Neural cell (in vitro differentiated cells): Measurements from ENCODE around the gene MRPS15.

Experiments used
- CTCF ChIP-seq: fragments of 450-650 bp; IDR thresholded peaks from 2 replicates; pipeline ENCODE4 v1.5.1; 2014; ENCODE audit warnings: antibody characterized with exemption, mild to moderate bottlenecking, moderate library complexity; ENCODE audit not compliant: poor library complexity, severe bottlenecking
- POLR2AphosphoS5 ChIP-seq: IDR thresholded peaks from 2 replicates; pipeline ENCODE4 v1.6.1; 2012

GRCh38 chr1:36508257-36508656 lies 44.1 kb upstream of the MRPS15 start:
- no peak for TF ChIP-seq POLR2AphosphoS5
- TF ChIP-seq CTCF: no peak
